ENCODE results near the gene ZNF764.
"Not testable (repeated sequence)": the region's sequence is repeated elsewhere in the genome, so short reads cannot be mapped to it uniquely, and the experiment has no call there.

ZNF764 gene

GRCh38 chr16:30526137-30526822 lies 31.9 kb downstream of the ZNF764 start, which contains the start of gene ZNF768:
TSS of gene ZNF768 (minus strand) at chr16:30526566. CDS start at chr16:30526413, 153 bp downstream.
- DNase-seq = peak; percentile 50

- no peak for DNase-seq
Measured at GRCh38 chr16:30525844-30526136, 32.4 kb downstream of the ZNF764 start.

- DNase-seq = no peak
Measured at GRCh38 chr16:30524575-30525568, 33.3 kb downstream of the ZNF764 start.

- no peak for DNase-seq
Measured at GRCh38 chr16:30523768-30524574, 34.2 kb downstream of the ZNF764 start.

DNA sequence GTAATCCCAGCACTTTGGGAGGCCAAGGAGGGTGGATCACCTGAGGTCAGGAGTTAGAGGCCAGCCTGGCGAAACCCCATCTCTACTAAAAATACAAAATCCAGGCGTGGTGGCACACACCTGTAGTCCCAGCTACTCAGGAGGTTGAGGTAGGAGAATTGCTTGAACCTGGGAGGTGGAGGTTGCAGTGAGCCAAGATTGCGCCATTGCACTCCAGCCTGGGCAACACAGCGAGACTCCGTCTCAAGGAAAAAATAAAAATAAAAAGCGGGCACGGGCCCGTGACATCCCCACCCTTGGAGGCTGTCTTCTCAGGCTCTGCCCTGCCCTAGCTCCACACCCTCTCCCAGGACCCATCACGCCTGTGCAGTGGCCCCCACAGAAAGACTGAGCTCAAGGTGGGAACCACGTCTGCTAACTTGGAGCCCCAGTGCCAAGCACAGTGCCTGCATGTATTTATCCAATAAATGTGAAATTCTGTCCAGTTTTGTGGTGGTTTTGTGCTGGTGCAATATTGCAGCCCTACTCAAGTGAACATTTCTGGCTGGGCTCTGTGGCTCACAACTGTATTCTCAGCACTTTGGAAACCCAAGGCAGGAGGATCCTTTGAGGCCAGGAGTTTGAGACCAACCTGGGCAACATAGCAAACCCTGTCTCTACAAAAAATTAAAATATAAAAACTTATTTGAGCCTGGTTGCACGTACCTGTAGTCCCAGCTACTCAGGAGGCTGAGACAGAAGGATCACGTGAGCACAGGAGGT lies 35.3 kb downstream of the ZNF764 start:
- DNase-seq = not testable (repeated sequence)

- no peak for DNase-seq
Measured at GRCh38 chr16:30521873-30522641, 36.1 kb downstream of the ZNF764 start.

- DNase-seq = no peak
Measured at GRCh38 chr16:30521476-30521872, 36.7 kb downstream of the ZNF764 start.

DNA sequence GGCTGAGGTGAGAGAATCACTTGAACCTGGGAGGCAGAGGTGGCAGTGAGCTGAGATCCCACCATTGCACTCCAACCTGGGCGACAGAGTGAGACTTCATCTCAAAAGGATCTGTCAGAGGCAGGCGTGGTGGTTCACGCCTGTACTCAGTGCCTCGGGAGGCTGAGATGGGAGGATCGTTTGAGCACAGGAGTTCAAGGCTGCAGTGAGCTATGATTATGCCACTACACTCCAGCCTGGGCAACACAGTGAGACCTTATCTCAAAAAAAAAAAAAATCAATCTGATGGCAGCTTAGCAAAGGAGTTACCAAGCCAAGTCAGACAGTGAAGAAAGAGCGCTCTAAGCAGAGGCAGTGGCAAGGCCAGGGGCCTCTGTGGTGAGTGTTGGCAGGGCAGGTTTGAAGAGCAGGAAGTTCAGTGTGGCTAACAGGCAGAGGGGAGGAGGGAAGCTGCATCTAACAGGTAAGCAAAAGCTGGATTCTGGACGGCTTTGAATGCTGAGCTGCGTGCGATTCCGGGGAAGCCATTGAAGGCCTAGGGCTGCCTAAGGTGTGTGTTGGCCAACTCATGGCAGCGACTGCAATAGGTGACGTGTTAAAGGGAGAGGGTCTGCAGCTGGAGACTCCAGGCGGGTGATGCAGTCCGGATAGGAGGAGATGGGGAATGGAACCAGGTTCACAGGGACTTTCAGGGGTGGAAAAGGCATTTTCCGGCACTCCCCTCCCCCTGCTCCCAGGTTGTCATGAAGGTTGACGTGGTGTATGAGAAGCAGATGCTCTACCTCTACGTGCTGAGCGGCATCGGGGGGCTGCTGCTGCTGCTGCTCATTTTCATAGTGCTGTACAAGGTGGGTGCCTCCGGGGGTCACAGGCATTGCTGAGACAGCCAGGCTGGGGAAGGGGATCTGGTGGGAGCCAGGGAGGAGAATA lies 38.8 kb downstream of the ZNF764 start:
- no peak for DNase-seq

- DNase-seq = no peak
Measured at GRCh38 chr16:30518552-30518951, 39.6 kb downstream of the ZNF764 start.

- no peak for DNase-seq
Measured at GRCh38 chr16:30515275-30515674, 42.9 kb downstream of the ZNF764 start.

- no peak for DNase-seq
Measured at GRCh38 chr16:30511509-30511908, 46.7 kb downstream of the ZNF764 start.

- no peak for DNase-seq
Measured at GRCh38 chr16:30510376-30510938, 47.7 kb downstream of the ZNF764 start.

DNA sequence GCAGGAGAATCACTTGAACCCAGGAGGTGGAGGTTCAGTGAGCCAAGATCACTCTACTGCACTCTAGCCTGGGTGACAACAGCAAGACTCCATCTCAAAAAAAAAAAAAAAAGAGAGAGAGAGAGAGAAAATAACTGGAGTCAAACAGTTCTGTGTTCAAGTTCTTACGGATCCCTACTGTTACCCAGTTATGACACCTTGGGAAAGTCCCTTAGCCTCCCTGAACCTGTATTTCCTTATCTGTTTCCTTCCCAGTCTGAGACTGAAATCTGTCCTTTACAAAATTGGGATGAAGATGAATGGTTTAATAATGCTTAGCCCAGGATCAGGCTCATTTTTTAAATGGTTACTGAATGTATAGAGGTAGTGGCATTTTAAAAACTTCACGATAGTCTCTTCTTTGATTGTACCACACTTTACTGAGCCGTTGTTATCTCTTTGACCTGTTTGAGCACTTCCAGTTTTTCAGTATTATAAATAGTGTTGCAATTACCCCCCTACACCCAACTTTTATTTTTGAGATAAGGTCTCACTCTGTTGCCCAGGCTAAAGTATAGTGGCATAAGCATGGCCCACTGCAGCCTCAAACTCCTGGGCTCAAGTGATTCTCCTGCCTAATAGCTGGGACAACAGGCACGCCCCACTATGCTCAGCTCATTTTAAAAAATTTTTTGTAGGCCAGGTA lies 49.0 kb downstream of the ZNF764 start:
- no peak for DNase-seq
